Glomerular endothelial cell (primary cell): ENCODE results near the gene SAPCD2. TPM values are rescaled to one million over a fixed set of nuclear protein-coding genes. Genes with fewer than 3 reads are reported as not detected.
A peak's percentile ranks its signal among the peaks of the same experiment; 100 is the strongest.

Experiments
- DNase-seq: peaks from one replicate; pipeline ENCODE4 v3.0.0-alpha.2; 2011; ENCODE audit warnings: low read depth, low spot score; ENCODE audit errors: extremely low read depth
- total RNA-seq: library from RNA; depleted of rRNA; stranded (reverse); fragments of >200 nt; gene quantifications from 2 replicates; pipeline ENCODE4 v1.2.3, GENCODE V29; 2015

SAPCD2 gene
- total RNA-seq, 1 donor from 2014 or later = 6.7 TPM

GRCh38 chr9:137107982-137108381 lies 37.6 kb upstream of the SAPCD2 start:
- no peak for DNase-seq

GRCh38 chr9:137107312-137107921 lies 37.1 kb upstream of the SAPCD2 start:
- no peak for DNase-seq

GRCh38 chr9:137106662-137107250 lies 36.4 kb upstream of the SAPCD2 start:
- DNase-seq = no peak

- no peak for DNase-seq
Measured at GRCh38 chr9:137105814-137106661, 35.7 kb upstream of the SAPCD2 start.

- no peak for DNase-seq
Measured at GRCh38 chr9:137103206-137103999, 33.0 kb upstream of the SAPCD2 start.

- no peak for DNase-seq
Measured at GRCh38 chr9:137099231-137099630, 28.9 kb upstream of the SAPCD2 start.

GRCh38 chr9:137097761-137098462 lies 27.6 kb upstream of the SAPCD2 start:
- DNase-seq = no peak

GRCh38 chr9:137096785-137097546 lies 26.6 kb upstream of the SAPCD2 start:
- no peak for DNase-seq

GRCh38 chr9:137095664-137096517 lies 25.5 kb upstream of the SAPCD2 start:
- no peak for DNase-seq

- DNase-seq = no peak
Measured at GRCh38 chr9:137089232-137089947, 19.0 kb upstream of the SAPCD2 start.

GRCh38 chr9:137088121-137088520 lies 17.8 kb upstream of the SAPCD2 start:
- DNase-seq = no peak

- DNase-seq = no peak
Measured at GRCh38 chr9:137087409-137087925, 17.1 kb upstream of the SAPCD2 start.

GRCh38 chr9:137086531-137087408 lies 16.4 kb upstream of the SAPCD2 start, which contains the start of gene MAN1B1:
TSS of gene MAN1B1 (plus strand) at chr9:137086985. CDS start at chr9:137087000, 15 bp downstream.
- DNase-seq = peak; percentile 77

GRCh38 chr9:137085920-137086530 lies 15.7 kb upstream of the SAPCD2 start:
- no peak for DNase-seq

GRCh38 chr9:137084526-137084925 lies 14.2 kb upstream of the SAPCD2 start:
- DNase-seq = no peak

GRCh38 chr9:137083394-137084004 lies 13.1 kb upstream of the SAPCD2 start:
- DNase-seq = peak; percentile 65
